ENCODE measurements around the gene THSD4.

The THSD4 gene

DNA sequence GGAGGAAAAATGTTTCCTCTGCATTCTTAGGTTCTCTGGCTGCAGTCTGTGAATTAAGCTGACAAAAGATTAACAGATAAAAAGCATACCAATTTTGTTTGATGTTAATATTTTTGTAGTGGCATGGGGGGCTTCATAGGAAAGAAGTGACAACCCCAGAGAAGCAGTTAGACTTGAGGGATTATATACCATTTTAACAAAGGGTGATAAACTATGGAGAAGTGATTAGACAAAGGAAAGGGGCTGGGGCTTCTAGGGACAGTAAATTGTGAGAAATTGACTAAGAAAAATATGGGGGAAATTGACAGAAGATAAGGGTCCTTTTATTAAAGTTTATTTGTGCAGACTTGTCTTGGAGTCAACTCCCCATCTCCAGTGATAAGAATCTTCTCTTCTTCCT lies 639.4 kb downstream of the THSD4 start:
- TF ChIP-seq, protein P1, sequence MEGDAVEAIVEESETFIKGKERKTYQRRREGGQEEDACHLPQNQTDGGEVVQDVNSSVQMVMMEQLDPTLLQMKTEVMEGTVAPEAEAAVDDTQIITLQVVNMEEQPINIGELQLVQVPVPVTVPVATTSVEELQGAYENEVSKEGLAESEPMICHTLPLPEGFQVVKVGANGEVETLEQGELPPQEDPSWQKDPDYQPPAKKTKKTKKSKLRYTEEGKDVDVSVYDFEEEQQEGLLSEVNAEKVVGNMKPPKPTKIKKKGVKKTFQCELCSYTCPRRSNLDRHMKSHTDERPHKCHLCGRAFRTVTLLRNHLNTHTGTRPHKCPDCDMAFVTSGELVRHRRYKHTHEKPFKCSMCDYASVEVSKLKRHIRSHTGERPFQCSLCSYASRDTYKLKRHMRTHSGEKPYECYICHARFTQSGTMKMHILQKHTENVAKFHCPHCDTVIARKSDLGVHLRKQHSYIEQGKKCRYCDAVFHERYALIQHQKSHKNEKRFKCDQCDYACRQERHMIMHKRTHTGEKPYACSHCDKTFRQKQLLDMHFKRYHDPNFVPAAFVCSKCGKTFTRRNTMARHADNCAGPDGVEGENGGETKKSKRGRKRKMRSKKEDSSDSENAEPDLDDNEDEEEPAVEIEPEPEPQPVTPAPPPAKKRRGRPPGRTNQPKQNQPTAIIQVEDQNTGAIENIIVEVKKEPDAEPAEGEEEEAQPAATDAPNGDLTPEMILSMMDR (conservative IDR thresholded peaks at IDR 0.05; ENCODE audit: control insufficient read depth, insufficient read depth, low read depth, low read length) = no peak
- DNase-seq (ENCODE audit: low read depth) = no peak
- no peak overlapping the region for H3K4me3 ChIP-seq (ENCODE audit: control insufficient read depth, low read depth, low read length)

DNA sequence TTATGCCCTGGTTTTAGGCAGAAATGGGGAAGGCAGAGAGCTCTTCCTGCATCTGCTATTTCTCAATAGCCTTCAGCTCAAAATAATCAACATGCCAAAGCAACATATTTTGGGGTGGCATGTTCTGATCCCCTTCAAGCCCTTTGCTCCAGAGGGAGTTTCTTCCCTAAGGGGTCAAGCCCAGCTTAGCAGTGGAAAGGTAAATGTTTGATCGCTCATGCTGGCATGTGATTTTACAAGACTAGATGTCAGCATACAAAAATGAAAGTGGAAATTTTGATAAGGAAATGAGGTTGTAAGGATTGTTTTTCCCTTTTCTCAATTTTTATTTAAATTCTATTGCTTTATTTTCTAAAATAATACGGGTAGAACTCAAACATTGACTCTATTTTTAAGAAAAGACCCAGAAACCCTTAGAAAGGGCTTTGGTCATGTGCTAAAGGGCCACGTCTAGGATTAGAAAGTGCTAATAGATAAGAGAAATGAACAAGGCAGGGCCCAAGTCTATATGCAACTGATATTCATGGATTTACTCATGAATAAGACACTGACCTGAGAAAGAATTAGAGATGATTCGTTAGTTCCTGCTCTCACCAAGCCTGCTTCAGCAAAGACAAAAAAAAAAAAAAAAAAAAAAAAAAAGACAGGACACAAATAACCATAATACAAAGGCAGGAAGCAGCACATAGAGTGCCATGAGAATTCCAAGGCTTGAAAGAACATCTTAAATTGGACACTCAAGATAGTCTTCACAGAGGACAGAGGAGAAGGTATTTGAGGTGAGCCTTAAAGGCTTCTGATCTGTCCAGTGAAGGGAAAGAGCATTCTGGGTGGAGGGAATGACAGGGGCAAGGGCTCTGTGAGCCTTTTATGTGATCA lies 640.1 kb downstream of the THSD4 start:
- no peak overlapping the region for H3K4me3 ChIP-seq (ENCODE audit: control insufficient read depth, low read depth, low read length)
- TF ChIP-seq, protein P1 (conservative IDR thresholded peaks at IDR 0.05; ENCODE audit: control insufficient read depth, insufficient read depth, low read depth, low read length) = no peak
- no peak for DNase-seq (ENCODE audit: low read depth)

DNA sequence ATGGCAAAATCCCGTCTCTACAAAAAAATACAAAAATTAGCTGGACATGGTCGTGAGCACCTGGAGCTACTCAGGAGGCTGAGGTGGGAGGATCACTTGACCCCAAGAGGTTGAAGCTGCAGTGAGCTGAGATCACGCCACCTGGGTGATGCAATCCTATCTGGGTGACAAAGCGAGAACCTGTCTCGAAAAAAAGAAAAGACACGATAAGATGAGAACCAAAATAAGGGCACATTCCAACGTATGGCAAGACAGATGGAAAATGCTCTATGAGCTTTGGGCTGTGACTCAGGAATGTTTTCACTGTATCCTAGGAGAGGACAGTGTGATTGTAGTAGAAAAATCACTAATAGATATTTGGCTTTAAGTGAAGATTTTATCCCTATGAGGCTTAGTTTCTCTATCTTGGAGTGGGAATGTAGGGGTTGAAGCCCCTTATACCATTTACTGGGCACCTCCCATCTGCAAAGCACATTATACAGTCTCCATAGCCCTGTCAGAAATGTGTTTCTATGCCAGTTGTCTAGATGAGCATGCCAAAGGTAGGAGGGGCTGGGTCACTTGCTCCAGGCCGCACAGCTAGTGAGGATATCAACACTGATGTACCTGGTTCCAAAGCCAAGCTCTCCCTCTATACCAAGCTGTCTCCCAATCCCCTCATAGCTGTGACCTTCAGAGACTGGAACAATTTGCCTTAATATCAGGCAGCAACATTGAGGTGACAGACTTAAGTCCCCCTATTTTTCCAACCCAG lies 641.5 kb downstream of the THSD4 start:
- TF ChIP-seq, protein P1 (conservative IDR thresholded peaks at IDR 0.05; ENCODE audit: control insufficient read depth, insufficient read depth, low read depth, low read length) = no peak
- H3K4me3 ChIP-seq (ENCODE audit: control insufficient read depth, low read depth, low read length) = no peak overlapping the region

DNA sequence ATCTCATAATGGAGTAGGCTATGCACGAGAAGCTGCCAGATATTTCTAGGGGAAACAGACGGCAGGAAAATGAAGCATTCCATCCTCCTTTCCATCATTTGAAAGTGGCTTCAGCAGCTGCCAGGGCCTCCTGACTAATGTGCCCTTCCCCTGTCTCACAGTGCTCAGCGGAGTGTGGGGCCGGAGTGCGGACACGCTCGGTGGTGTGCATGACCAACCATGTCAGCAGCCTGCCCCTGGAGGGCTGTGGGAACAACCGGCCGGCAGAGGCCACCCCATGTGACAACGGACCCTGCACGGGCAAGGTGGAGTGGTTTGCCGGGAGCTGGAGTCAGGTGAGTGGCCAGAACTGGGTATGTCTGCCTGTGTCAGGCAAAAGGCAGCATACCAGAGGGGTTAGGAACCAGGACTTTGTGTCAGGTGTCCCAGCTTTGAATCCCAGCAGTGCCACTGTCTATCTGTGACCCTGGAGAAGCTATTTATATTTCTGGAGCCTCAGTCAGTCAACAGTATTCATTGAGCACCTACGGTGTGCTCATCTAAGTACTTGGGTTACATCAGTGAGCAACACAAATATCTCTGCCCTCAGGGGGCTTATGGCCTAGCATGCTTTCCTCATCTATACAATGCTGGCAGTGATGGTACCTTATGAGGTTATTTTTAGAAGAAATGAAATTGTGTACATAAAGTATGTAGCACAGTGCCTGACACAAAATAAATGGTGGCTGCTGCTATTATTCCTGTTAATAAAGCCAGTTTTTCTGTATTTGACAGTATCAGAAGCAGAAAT lies 642.7 kb downstream of the THSD4 start:
- H3K4me3 ChIP-seq (ENCODE audit: control insufficient read depth, low read depth, low read length) = no peak overlapping the region
- DNase-seq (ENCODE audit: low read depth) = no peak
- TF ChIP-seq, protein P1 (conservative IDR thresholded peaks at IDR 0.05; ENCODE audit: control insufficient read depth, insufficient read depth, low read depth, low read length) = no peak

More for the DNA sequence above, 641.5 kb downstream of the THSD4 start:
- DNase-seq (ENCODE audit: low read depth) = no peak

DNA sequence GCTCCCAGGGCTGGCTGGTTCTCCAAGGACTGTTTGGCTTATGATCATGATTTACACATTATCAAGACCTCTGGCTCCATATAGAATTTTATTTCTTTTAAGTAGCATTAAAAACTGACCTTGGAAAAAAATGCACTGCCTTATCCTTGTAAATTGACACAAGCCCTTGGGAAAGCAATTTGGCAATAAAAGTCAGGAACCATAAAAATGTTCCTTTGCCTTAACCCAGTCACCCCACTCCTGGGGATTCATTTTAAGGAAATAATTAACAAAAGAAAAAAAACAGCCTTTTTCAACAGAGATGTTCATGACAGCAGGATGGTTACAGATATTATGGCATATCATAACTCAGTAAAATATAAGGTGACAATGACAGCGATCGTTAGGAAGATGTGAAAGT lies 643.4 kb downstream of the THSD4 start:
- DNase-seq (ENCODE audit: low read depth) = no peak
- no peak overlapping the region for H3K4me3 ChIP-seq (ENCODE audit: control insufficient read depth, low read depth, low read length)
- TF ChIP-seq, protein P1 (conservative IDR thresholded peaks at IDR 0.05; ENCODE audit: control insufficient read depth, insufficient read depth, low read depth, low read length) = no peak

DNA sequence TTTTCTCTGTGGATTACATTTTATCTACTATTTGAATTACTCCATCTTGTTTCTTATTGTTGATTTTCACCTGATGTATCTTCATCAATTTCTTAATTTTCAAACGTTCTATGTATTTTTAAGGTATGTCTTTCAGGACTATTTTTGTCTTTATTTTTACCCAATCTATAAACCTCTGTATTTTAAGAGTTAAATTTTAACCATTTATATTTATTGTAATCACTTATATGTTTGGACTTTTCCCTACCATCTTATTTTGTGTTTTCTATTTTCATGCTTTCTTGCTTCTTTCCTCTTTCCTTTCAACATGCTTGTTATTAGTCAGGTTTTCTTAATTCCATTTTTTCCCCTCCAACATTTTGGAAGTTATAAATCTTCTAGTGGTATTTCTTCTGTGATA lies 645.6 kb downstream of the THSD4 start:
- no peak overlapping the region for H3K4me3 ChIP-seq (ENCODE audit: control insufficient read depth, low read depth, low read length)
- TF ChIP-seq, protein P1 (conservative IDR thresholded peaks at IDR 0.05; ENCODE audit: control insufficient read depth, insufficient read depth, low read depth, low read length) = no peak
- DNase-seq (ENCODE audit: low read depth) = no peak
